Bronchial epithelial cell (primary cell): ENCODE data around the gene CMSS1. TPM values are rescaled to one million over a fixed set of nuclear protein-coding genes. Genes with fewer than 3 reads are reported as not detected.
A peak's percentile ranks its signal among the peaks of the same experiment; 100 is the strongest.

Experiments used
- DNase-seq: peaks from one replicate; pipeline ENCODE4 v3.0.0-alpha.2; 2010; ENCODE audit warnings: low read depth
- FAIRE-seq: peaks from 2 replicates; lab custom pipeline; 2011; peaks lifted over from hg19 to GRCh38; lab: Jason Lieb, UNC
- H3K27me3 ChIP-seq: 2 replicates; pipeline ENCODE4 v1.5.1; 2011; ENCODE audit warnings: low read length; ENCODE audit not compliant: control insufficient read depth, insufficient read depth
- H3K36me3 ChIP-seq: 2 replicates; pipeline ENCODE4 v1.5.1; 2011; ENCODE audit warnings: low read length; ENCODE audit not compliant: control insufficient read depth, insufficient read depth
- H3K4me3 ChIP-seq: 2 replicates; pipeline ENCODE4 v1.5.1; 2011; ENCODE audit warnings: mild to moderate bottlenecking, low read depth, low read length, control low read depth
- total RNA-seq: library from RNA; depleted of rRNA; stranded (reverse); fragments of >200 nt; gene quantifications from 2 replicates; pipeline ENCODE4 v1.2.1, GENCODE V29; 2014
- TF ChIP-seq, protein P1 (sequence below): IDR thresholded peaks from 2 replicates; pipeline ENCODE4 v1.5.1; 2011; ENCODE audit warnings: mild to moderate bottlenecking, moderate library complexity, low read length, control low read depth, inconsistent platforms; ENCODE audit not compliant: insufficient read depth, severe bottlenecking

CMSS1 gene
- total RNA-seq, 1 donor from 2014 or later = 21.3 TPM

DNA sequence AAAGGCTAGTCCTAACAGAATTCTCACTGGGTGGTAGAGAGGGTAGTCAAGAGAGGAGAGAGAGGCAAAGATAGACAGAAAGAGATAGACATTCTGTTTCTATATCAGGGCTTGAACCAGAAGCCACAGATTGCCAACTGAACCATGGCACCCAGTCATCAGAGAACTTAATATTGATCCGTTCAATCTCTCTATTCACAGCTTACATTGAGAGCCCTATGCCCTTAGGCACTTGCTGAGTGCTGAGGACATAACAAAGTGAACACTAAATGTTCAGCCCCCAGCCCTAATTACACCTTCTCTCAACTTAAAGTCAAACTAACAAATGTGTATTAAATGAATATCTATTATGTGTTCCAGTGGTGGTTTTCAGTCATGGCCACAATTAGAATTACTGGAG, 172.5 kb downstream of the CMSS1 start:
- H3K4me3 ChIP-seq = no peak overlapping the region
- TF ChIP-seq, protein P1, sequence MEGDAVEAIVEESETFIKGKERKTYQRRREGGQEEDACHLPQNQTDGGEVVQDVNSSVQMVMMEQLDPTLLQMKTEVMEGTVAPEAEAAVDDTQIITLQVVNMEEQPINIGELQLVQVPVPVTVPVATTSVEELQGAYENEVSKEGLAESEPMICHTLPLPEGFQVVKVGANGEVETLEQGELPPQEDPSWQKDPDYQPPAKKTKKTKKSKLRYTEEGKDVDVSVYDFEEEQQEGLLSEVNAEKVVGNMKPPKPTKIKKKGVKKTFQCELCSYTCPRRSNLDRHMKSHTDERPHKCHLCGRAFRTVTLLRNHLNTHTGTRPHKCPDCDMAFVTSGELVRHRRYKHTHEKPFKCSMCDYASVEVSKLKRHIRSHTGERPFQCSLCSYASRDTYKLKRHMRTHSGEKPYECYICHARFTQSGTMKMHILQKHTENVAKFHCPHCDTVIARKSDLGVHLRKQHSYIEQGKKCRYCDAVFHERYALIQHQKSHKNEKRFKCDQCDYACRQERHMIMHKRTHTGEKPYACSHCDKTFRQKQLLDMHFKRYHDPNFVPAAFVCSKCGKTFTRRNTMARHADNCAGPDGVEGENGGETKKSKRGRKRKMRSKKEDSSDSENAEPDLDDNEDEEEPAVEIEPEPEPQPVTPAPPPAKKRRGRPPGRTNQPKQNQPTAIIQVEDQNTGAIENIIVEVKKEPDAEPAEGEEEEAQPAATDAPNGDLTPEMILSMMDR = no peak
- no peak for FAIRE-seq
- no peak for DNase-seq
- H3K27me3 ChIP-seq = no peaks in the 10 kb centered on the region
- no peaks in the 10 kb centered on the region for H3K36me3 ChIP-seq

DNA sequence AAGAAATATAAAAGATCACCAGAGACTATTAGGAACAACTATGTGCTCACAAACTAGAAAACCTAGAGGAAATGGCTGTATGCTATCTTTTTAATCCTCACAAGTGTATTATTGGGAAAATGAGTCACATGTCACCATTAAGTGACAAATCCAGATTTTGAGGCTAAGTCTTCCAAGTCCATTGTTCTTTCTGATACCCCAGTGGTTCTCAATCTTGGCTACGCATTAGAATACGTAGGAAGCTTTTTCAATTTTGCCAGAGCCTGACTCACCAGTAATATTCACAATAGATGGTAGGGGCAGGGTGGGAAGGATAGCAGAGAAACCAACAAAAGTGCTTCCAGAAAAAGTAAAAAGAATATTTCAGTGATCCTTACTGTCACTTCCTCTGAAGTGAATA, 179.6 kb downstream of the CMSS1 start:
- no peak for DNase-seq
- no peaks in the 10 kb centered on the region for H3K27me3 ChIP-seq
- no peaks in the 10 kb centered on the region for H3K36me3 ChIP-seq
- H3K4me3 ChIP-seq = no peak overlapping the region
- TF ChIP-seq, protein P1 = no peak
- no peak for FAIRE-seq

DNA sequence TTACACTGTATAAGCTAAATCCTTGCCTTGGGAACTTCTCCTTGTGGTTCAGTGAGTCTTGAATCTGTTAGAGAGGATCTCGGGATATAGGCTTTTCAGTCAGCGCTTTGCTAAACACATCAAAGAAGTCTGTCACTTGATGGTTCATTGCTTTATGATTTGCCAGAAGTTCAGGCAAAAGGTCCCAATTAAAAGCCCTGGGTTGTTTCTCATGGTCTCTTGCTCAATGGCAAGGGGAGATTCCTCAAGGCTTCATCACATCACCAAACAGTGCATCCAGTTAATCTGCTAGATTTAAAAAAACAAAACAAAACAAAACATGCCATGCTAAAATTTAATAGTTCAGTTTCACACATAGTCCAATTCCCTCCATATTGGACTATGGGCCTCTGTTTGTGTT, 181.9 kb downstream of the CMSS1 start:
- Histone ChIP-seq H3K4me3 (no peak overlapping the region), H3K36me3 (no peaks in the 10 kb centered on the region), H3K27me3 (no peaks in the 10 kb centered on the region)
- DNase-seq (peak; percentile 29), FAIRE-seq (no peak)
- TF ChIP-seq, protein P1 = no peak

DNA sequence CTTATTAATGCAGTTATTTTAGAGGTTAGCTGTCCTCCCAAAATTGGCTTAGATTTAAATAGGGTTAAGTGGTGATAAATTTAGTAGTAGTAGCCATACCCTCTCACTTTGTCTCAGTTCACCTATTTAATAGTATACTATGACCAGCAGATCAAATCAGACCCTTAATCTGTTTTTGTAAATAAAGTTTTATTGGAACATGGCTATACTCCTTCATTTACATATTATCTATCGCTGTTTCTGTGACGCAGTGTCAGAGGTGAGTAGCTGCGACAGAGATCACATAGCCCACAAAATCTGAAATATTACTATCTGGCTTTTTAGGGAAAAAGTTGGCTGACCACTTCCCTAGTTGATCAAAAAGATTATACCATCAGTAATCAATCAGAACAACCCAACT, 183.4 kb downstream of the CMSS1 start:
- Histone ChIP-seq H3K4me3 (no peak overlapping the region), H3K27me3 (no peaks in the 10 kb centered on the region), H3K36me3 (no peaks in the 10 kb centered on the region)
- TF ChIP-seq, protein P1 = no peak
- DNase-seq (no peak), FAIRE-seq (no peak)

DNA sequence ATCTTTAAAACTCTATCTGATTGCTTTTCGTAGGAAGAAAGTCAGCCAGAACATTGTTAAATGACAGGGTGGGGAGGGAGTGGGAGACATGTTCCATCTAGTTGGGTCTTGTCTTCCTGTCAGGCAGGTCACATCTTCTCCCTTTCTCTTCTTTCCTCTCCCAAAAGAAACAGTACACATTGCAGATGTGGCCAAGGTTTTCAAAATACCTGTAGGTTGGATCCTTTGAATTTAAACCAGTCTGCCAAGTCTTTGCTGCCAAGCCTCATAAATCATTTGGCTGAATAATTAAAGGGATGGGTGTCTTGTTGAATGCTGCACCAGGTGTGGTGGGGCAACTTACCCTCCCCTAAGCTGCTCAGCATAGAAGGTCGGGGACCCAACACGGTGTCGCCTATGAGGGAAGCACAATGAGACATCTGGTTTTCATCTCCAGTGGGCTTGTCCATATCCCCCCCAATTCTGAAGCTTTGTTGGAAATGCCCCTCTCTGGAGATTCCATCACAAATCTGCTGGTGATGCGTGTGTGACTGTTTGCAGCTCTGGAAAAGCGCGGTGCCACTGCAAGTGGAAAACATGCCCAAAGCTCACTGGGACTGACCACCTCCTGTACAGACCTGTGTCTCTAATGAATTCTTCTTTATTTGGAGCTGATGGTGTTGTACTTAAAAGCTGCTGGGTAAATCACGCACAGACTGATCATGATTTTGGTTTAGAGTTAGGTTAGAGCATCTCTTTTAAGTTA, 184.0 kb downstream of the CMSS1 start:
- Histone ChIP-seq H3K4me3 (no peak overlapping the region), H3K36me3 (no peaks in the 10 kb centered on the region), H3K27me3 (no peaks in the 10 kb centered on the region)
- peak; percentile 94 for DNase-seq
- FAIRE-seq = peak; percentile 73
- TF ChIP-seq, protein P1 = no peak
